ENCODE data around the gene IQSEC1.

- TF ChIP-seq POLR2AphosphoS5 (IDR thresholded peaks at IDR 0.05; ENCODE audit: insufficient read depth, low read depth, low read length), result no peak
- TF ChIP-seq CTCF (IDR thresholded peaks at IDR 0.05; ENCODE audit: extremely low read depth in 1 of 2, insufficient read depth in 1 of 2, low read depth in 1 of 2, low read length in 2 of 2), result no peak
- no peak for TF ChIP-seq EZH2 (IDR thresholded peaks at IDR 0.05; ENCODE audit: borderline replicate concordance, low read depth, low read length, severe bottlenecking)
- no peak for TF ChIP-seq POLR2A (IDR thresholded peaks at IDR 0.05; ENCODE audit: low read depth, low read length)
- no peak for TF ChIP-seq GATA2 (IDR thresholded peaks at IDR 0.05; ENCODE audit: insufficient read depth, insufficient read length, low read depth, low read length)
These were observed 82.9 kb downstream of the IQSEC1 start for GRCh38 chr3:12990306-12990705.
